PC-9 (cell line): ENCODE data around the gene ECSIT. TPM values are rescaled to one million over a fixed set of nuclear protein-coding genes. Genes with fewer than 3 reads are reported as not detected.

ENCODE experiments used
- BruUV-seq: library from RNA; stranded (reverse); fragments of 400-500 nt; replicated peaks from 2 replicates; lab custom pipeline; 2021; lab: Mats Ljungman, UMichigan
- CTCF ChIA-PET: fragments of 300-600 bp; sonication (Branson Sonifier 250); formaldehyde crosslinking; loops from one replicate; lab custom pipeline; 2022; ENCODE audit warnings: antibody characterized with exemption; lab: Charles Lee
- POLR2A ChIA-PET: fragments of 300-600 bp; sonication (Branson Sonifier 250); formaldehyde crosslinking; loops from one replicate; lab custom pipeline; 2022; ENCODE audit warnings: antibody characterized with exemption; ENCODE audit not compliant: unreplicated experiment; lab: Charles Lee
- DNase-seq, 2 experiments: peaks; one replicate each; pipeline versions ENCODE4 v3.0.0 to v3.0.0-alpha.2; 2015 to 2022; ENCODE audit warnings: mixed read lengths in 1 of 2
- H2AFZ ChIP-seq: fragments of 200-600 bp; sonication (generic); 2 replicates; pipeline ENCODE4 v1.8.1; 2017; ENCODE audit warnings: antibody characterized with exemption
- H3F3A ChIP-seq: fragments of 200-600 bp; sonication (generic); 2 replicates; pipeline ENCODE4 v1.8.1; 2017; ENCODE audit warnings: antibody characterized with exemption, mild to moderate bottlenecking, low read depth; ENCODE audit not compliant: insufficient read depth
- H3K27ac ChIP-seq: fragments of 200-600 bp; sonication (generic); 2 replicates; pipeline ENCODE4 v1.6.1; 2016; ENCODE audit warnings: mixed run types
- H3K27me3 ChIP-seq: fragments of 200-600 bp; sonication (generic); 2 replicates; pipeline ENCODE4 v1.6.1; 2016; ENCODE audit warnings: low read depth, mixed run types; ENCODE audit not compliant: insufficient read depth
- H3K36me3 ChIP-seq: fragments of 200-600 bp; sonication (generic); 2 replicates; pipeline ENCODE4 v1.6.1; 2016; ENCODE audit warnings: low read depth, mixed run types
- H3K4me1 ChIP-seq: fragments of 200-600 bp; sonication (generic); replicated peaks from 2 replicates; pipeline ENCODE4 v1.6.1; 2016; ENCODE audit warnings: mixed run types; ENCODE audit not compliant: insufficient read depth
- H3K4me2 ChIP-seq: fragments of 200-600 bp; sonication (generic); 2 replicates; pipeline ENCODE4 v1.6.1; 2017; ENCODE audit warnings: mixed run types
- H3K4me3 ChIP-seq: fragments of 200-600 bp; sonication (generic); 2 replicates; pipeline ENCODE4 v1.6.1; 2016; ENCODE audit warnings: mixed run types
- H3K79me2 ChIP-seq: fragments of 200-600 bp; sonication (generic); 2 replicates; pipeline ENCODE4 v1.6.1; 2017; ENCODE audit warnings: low read depth, mixed run types
- H3K9me2 ChIP-seq: fragments of 200-600 bp; sonication (generic); 2 replicates; pipeline ENCODE4 v1.8.1; 2017; ENCODE audit warnings: mild to moderate bottlenecking; ENCODE audit not compliant: insufficient read depth
- H3K9me3 ChIP-seq: fragments of 200-600 bp; sonication (generic); 2 replicates; pipeline ENCODE4 v1.8.1; 2016; ENCODE audit warnings: low read depth; ENCODE audit not compliant: insufficient read depth
- H4K20me1 ChIP-seq: fragments of 200-600 bp; sonication (generic); 2 replicates; pipeline ENCODE4 v1.8.1; 2017; ENCODE audit not compliant: insufficient read depth
- CTCF ChIP-seq: fragments of 200-600 bp; sonication (generic); conservative IDR thresholded peaks from 2 replicates; pipeline ENCODE4 v1.6.1; 2017; ENCODE audit warnings: mixed run types, antibody characterized with exemption, mild to moderate bottlenecking, moderate library complexity
- EZH2 ChIP-seq: fragments of 200-600 bp; sonication (generic); IDR thresholded peaks from 2 replicates; pipeline ENCODE4 v1.8.0; 2017; ENCODE audit warnings: antibody characterized with exemption, low read depth
- intact Hi-C: fragments of 100-400 bp; cut with micrococcal nuclease; formaldehyde crosslinking; loops from one replicate; pipeline ENCODE4 v1.10.0; 2022; ENCODE audit not compliant: unreplicated experiment
- total RNA-seq: library from RNA; stranded (reverse); gene quantifications from 2 replicates; pipeline ENCODE4 v1.2.3, GENCODE V29; 2021

ECSIT gene
- total RNA-seq, 1 experiment from 2014 or later = 42.4 TPM

- Histone ChIP-seq H3K27me3 (no peaks in the 10 kb centered on the region), H2AFZ (no peak overlapping the region), H3K4me1 (0 out of 2 replicates have a peak, but pooled peaks cover 4% of the 10 kb centered on the region), H3K79me2 (no peaks in the 10 kb centered on the region), H3K9me3 (no peaks in the 10 kb centered on the region), H3K9me2 (no peaks in the 10 kb centered on the region), H3K4me3 (no peak overlapping the region), H3K27ac (no peak overlapping the region), H3F3A (no peaks in the 10 kb centered on the region), H3K4me2 (no peak overlapping the region), H4K20me1 (no peaks in the 10 kb centered on the region), H3K36me3 (no peaks in the 10 kb centered on the region)
- no peak for TF ChIP-seq CTCF
- ChIA-PET CTCF (no interaction called here), POLR2A (no interaction called here)
- intact Hi-C loops = no loop called here
- no peak for DNase-seq
- BruUV-seq = no TSS peak
These were observed 18.5 kb downstream of the ECSIT start for GRCh38 chr19:11510444-11510843.

DNA sequence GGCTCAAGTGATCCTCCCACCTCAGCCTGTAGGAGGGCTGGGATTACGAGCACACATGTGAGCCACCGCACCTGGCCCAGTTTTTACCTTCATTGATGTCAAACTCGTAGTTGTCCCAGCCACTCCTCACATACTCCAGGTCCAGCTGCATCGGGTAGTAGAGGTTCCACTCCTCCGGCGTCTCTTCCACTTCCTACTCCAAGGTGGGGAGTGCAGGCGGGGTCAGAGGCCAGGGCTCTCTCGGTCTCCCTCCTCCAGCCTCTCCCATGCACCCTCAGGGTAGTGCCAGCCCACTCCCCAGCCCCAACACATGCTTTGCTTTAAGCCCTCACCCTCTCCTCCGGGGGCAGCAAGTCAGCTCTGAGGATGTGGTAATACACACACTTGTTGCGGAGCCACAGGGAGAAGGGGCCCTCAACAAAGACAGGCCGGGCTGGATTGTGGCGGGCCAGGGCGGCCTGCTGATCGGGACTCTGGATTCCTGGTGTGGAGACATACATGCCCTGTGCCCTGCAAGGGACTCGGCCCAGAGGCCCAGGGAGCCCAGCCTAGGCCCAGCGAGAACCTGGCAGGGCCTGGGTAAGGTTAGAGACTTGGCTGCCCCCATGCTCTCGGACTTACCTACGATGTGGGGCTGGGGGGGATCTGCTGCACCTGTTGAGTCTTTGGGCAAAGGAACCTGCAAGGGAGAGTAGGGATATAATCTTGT, 21.4 kb downstream of the ECSIT start:
- Histone ChIP-seq H3K36me3 (no peaks in the 10 kb centered on the region), H3K4me3 (no peak overlapping the region), H3K27ac (no peak overlapping the region), H3K27me3 (no peaks in the 10 kb centered on the region), H3K4me2 (no peak overlapping the region), H3K9me3 (no peaks in the 10 kb centered on the region), H2AFZ (no peak overlapping the region), H3F3A (peaks cover 8% of the 10 kb centered on the region; the same call in 1 of the 2 replicates), H4K20me1 (no peaks in the 10 kb centered on the region), H3K9me2 (no peaks in the 10 kb centered on the region), H3K4me1 (peaks cover 11% of the 10 kb centered on the region), H3K79me2 (peaks cover 11% of the 10 kb centered on the region; the same call in 1 of the 2 replicates)
- POLR2A ChIA-PET = no interaction called here
- DNase-seq = no peak
- intact Hi-C loops = loop anchor here (5.0 kb wide), 1 partner anchor 135 kb away; no protein-coding TSS in a partner anchor
- CTCF ChIA-PET = no interaction called here
- no TSS peak for BruUV-seq
- TF ChIP-seq EZH2 (no peak), CTCF (no peak)

- Histone ChIP-seq H3K4me3 (no peak overlapping the region), H3K4me2 (no peak overlapping the region), H3K4me1 (peaks cover 11% of the 10 kb centered on the region), H2AFZ (no peak overlapping the region), H3K9me2 (no peaks in the 10 kb centered on the region), H3K9me3 (no peaks in the 10 kb centered on the region), H3F3A (peaks cover 8% of the 10 kb centered on the region; the same call in 1 of the 2 replicates), H3K27ac (no peak overlapping the region), H4K20me1 (no peaks in the 10 kb centered on the region), H3K79me2 (peaks cover 11% of the 10 kb centered on the region; the same call in 1 of the 2 replicates), H3K36me3 (no peaks in the 10 kb centered on the region), H3K27me3 (no peaks in the 10 kb centered on the region)
- no peak for DNase-seq
- intact Hi-C loops = loop anchor here (5.0 kb wide), 1 partner anchor 135 kb away; no protein-coding TSS in a partner anchor
- CTCF ChIA-PET = no interaction called here
- POLR2A ChIA-PET = no interaction called here
- no TSS peak for BruUV-seq
- TF ChIP-seq CTCF (no peak), EZH2 (no peak)
These were observed 22.0 kb downstream of the ECSIT start for GRCh38 chr19:11506967-11507366.
